Sigmoid colon (tissue), 4 donors: ENCODE results near the gene SMOC2.

ENCODE experiments used
- CTCF ChIP-seq, 4 experiments: fragments of 450-650 bp in 3 of 4; fragments of 200-600 bp in 1 of 4; IDR thresholded peaks; one replicate each; pipeline ENCODE4 v1.5.1; 2016 to 2019; ENCODE audit warnings: antibody characterized with exemption in 4 of 4, mild to moderate bottlenecking in 3 of 4, moderate library complexity in 2 of 4
- EP300 ChIP-seq, 4 donors: sonication (generic); formaldehyde crosslinking; IDR thresholded peaks; one replicate each; pipeline ENCODE4 v1.6.1; 2017; ENCODE audit warnings: antibody characterized with exemption in 4 of 4
- POLR2A ChIP-seq, 2 donors: fragments of 450-650 bp; IDR thresholded peaks; one replicate each; pipeline ENCODE4 v1.6.1; 2016; ENCODE audit warnings: antibody characterized with exemption in 2 of 2, mild to moderate bottlenecking in 2 of 2, moderate library complexity in 2 of 2
- POLR2AphosphoS5 ChIP-seq, 4 donors: sonication (generic); formaldehyde crosslinking; IDR thresholded peaks; one replicate each; pipeline ENCODE4 v1.6.1; 2017; ENCODE audit warnings: antibody characterized with exemption in 4 of 4

GRCh38 chr6:168499045-168499650 lies 58.2 kb downstream of the SMOC2 start:
- no peak for TF ChIP-seq CTCF (IDR thresholded peaks at IDR 0.05)
- no peak for TF ChIP-seq POLR2A (IDR thresholded peaks at IDR 0.05)
- no peak for TF ChIP-seq EP300 (IDR thresholded peaks at IDR 0.05)
- no peak for TF ChIP-seq POLR2AphosphoS5 (IDR thresholded peaks at IDR 0.05)
